OCI-LY3 (cell line): ENCODE data around the gene GTSE1.

Source experiments
- CTCF ChIP-seq: fragments of 200-600, 300-600 bp; sonication (generic); IDR thresholded peaks from 2 replicates; pipeline ENCODE4 v1.5.1; 2014; ENCODE audit warnings: antibody characterized with exemption, low read length, low read depth
- EZH2phosphoT487 ChIP-seq: fragments of 200-600 bp; shearing (Covaris generic); IDR thresholded peaks from 2 replicates; pipeline ENCODE4 v1.6.1; 2018; ENCODE audit warnings: antibody characterized with exemption, mixed run types, low read depth

- TF ChIP-seq CTCF (no peak), EZH2phosphoT487 (no peak)
These were observed 76.5 kb downstream of the GTSE1 start for GRCh38 chr22:46373159-46373558.
